Cerebellar cortex (tissue), 1 donor: ENCODE measurements around the gene ZNF14.
"Not testable (repeated sequence)": the region's sequence is repeated elsewhere in the genome, so short reads cannot be mapped to it uniquely, and the experiment has no call there.

Experiments
- DNase-seq: peaks from one replicate; pipeline ENCODE4 v3.0.0-alpha.2; 2015; ENCODE audit warnings: low spot score

ZNF14 gene

GRCh38 chr19:19746286-19747213 is 13.6 kb upstream of the ZNF14 start:
- no peak for DNase-seq

- DNase-seq = no peak
Observed at GRCh38 chr19:19745496-19746285, 12.8 kb upstream of the ZNF14 start.

GRCh38 chr19:19744641-19745040 is 11.7 kb upstream of the ZNF14 start:
- no peak for DNase-seq

- DNase-seq = not testable (repeated sequence)
Observed at GRCh38 chr19:19743921-19744320, 11.0 kb upstream of the ZNF14 start.

- no peak for DNase-seq
Observed at GRCh38 chr19:19743176-19743575, 10.3 kb upstream of the ZNF14 start.

- no peak for DNase-seq
Observed at GRCh38 chr19:19742773-19743172, 9.9 kb upstream of the ZNF14 start.

- DNase-seq = no peak
Observed at GRCh38 chr19:19741184-19741583, 8.3 kb upstream of the ZNF14 start.

GRCh38 chr19:19740755-19741154 is 7.8 kb upstream of the ZNF14 start:
- DNase-seq = no peak

GRCh38 chr19:19738564-19738963 is 5.7 kb upstream of the ZNF14 start:
- DNase-seq = no peak

GRCh38 chr19:19737559-19738332 is 4.8 kb upstream of the ZNF14 start:
- no peak for DNase-seq

- DNase-seq = no peak
Observed at GRCh38 chr19:19721896-19722295, 11.0 kb downstream of the ZNF14 start.

- no peak for DNase-seq
Observed at GRCh38 chr19:19719798-19720197, 13.1 kb downstream of the ZNF14 start.

GRCh38 chr19:19711934-19712828 is 20.7 kb downstream of the ZNF14 start:
- DNase-seq = no peak

- no peak for DNase-seq
Observed at GRCh38 chr19:19711306-19711933, 21.5 kb downstream of the ZNF14 start.

- no peak for DNase-seq
Observed at GRCh38 chr19:19710506-19710905, 22.4 kb downstream of the ZNF14 start.

GRCh38 chr19:19704836-19705235 is 28.1 kb downstream of the ZNF14 start:
- DNase-seq = no peak

GRCh38 chr19:19700493-19700892 is 32.4 kb downstream of the ZNF14 start:
- not testable (repeated sequence) for DNase-seq

- DNase-seq = no peak
Observed at GRCh38 chr19:19697589-19697988, 35.3 kb downstream of the ZNF14 start.

- DNase-seq = no peak
Observed at GRCh38 chr19:19696386-19696785, 36.5 kb downstream of the ZNF14 start.

GRCh38 chr19:19691683-19692082 is 41.2 kb downstream of the ZNF14 start:
- no peak for DNase-seq

- DNase-seq = not testable (repeated sequence)
Observed at GRCh38 chr19:19689023-19689422, 43.9 kb downstream of the ZNF14 start.
